GM19463 (cell line): ENCODE results near the gene KCNIP3.

Experiments
- ATAC-seq: cut with Tn5 transposase; IDR thresholded peaks from one replicate; pipeline ENCODE4 v1.9.1; 2021; ENCODE audit warnings: mild to moderate bottlenecking, moderate library complexity; ENCODE audit not compliant: unreplicated experiment

The KCNIP3 gene

GRCh38 chr2:95312543-95313201 lies 15.5 kb downstream of the KCNIP3 start:
- no peak for ATAC-seq

GRCh38 chr2:95313296-95314131 lies 16.4 kb downstream of the KCNIP3 start:
- no peak for ATAC-seq

DNA sequence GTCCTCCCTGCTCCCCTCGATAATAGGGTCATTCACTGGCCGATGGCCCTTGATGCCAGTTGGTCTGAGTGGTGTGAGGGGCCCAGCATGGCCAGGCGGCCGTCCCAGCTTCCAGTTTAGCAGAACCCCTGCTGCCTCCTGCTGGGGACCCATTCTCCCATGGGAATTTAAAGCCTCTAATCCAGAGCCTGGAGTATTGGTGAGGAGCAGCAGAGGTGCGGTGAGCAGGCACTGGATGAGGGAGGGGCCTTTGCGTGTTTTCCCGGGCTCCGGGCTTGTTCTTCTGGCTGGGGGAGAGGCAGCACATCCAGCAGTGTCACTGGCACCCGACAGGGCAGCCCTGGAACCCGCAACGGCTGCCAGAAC lies 17.4 kb downstream of the KCNIP3 start:
- ATAC-seq: no peak

GRCh38 chr2:95314964-95315611 lies 17.9 kb downstream of the KCNIP3 start:
- no peak for ATAC-seq

- no peak for ATAC-seq
Measured at GRCh38 chr2:95315801-95316411, 18.8 kb downstream of the KCNIP3 start.

DNA sequence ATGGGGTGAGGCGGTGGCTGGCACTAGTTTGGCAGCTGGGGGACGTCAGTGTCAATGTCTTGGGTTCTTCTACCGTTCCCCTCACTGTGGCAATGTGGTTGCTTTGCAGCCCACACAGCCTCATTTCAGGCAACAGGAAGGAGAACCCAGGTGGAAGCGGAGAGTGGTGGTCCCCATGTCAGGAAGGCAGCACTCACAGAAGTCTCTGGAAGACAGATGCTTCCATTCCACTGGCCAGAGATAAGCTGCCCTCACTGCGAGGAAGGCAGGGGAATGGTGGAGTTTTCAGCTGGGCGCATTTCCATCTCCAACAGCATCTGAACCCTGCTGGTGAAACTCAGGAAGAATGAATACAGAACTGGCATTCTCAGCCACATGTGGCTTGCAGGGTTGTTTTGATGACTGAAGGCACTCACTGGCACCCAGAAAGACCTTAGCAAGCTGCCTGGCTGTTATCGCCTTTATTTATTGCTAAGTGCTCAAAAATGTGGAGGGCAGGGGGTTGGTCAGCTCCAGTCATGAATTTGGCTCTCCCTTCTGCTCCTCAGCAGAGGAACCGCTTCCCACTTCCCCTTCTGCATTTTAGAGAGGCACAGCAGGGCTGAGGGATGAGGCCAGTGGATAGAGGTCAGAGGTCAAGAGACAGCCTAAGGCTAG lies 19.4 kb downstream of the KCNIP3 start:
- ATAC-seq: no peak

DNA sequence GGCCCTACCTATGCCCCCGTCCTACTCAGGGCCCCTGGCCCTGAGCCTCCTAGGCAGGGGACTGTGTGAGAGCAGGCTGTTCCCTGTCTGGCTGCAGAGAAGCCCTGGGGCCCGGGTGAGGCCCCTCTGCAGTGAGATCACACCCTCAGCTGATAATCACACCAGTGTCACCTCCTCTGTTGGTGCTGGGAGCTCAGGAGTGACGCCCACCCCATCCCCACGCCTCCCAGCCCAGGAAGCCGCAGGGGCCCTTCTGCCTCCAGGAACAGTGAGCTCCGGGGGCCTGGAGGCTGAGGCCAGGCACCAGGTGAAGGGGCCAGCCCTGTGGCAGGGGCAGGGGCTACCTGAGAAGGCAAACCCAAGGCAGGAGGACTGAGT lies 20.0 kb downstream of the KCNIP3 start:
- ATAC-seq: no peak

DNA sequence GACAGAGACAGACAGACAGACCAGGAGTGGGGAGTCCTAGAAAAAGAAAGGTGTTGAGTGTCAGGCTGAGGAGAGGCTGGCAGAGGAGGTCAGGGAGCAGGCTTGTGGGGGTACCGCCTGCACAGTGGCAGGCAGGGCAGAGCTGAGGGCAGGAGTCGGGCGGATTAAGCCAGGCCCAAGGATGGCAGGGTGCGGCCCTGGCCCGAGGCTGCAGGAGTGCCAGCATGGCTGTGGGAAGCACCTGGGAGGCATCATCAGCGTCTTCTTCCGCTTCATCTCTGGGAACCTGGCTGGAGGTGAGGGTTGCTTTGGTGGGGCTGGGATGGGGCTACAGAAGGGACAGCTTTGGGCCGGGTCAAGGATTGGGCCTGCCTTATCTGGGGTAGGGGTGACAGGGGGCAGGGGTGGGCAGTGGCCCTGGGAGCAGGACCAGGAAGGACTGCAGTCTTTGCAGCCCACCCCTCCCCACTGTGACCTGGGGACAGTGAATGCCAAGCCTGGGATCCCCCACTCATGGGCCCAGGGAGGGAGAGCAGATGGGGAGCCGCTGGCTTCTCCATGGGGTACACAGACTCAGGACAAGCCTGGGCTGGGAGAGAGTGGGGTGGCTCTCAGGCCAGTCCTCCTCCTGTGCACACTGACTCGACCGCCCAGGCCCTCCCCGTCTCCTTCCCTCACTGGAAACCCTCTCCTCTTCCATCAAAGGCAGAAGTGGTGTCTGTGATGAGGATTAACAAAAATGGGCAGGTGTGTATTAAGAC lies 20.7 kb downstream of the KCNIP3 start:
- no peak for ATAC-seq

- ATAC-seq: no peak
Measured at GRCh38 chr2:95318431-95319220, 21.5 kb downstream of the KCNIP3 start.

- ATAC-seq: no peak
Measured at GRCh38 chr2:95319481-95320343, 22.6 kb downstream of the KCNIP3 start.

DNA sequence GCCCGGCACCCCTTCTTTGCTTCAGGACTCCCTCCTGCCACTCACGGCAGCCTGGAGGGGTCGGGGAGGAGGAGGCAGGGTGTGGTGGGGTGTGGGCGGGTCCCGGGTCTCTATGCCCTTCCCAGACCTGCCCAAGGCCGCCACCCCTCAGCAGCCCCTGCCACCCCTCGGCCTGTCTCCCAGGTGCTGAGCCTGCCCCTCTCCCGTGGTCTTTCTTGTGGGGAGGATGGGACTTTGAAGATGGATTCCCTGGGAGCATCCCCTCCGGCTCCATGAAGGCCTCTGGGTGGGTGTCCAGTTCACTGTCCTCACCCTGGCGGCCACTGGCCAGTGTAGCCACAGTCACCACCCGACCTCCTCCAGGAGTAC lies 23.2 kb downstream of the KCNIP3 start:
- no peak for ATAC-seq

- no peak for ATAC-seq
Measured at GRCh38 chr2:95320986-95321767, 24.0 kb downstream of the KCNIP3 start.

GRCh38 chr2:95323347-95324155 lies 26.4 kb downstream of the KCNIP3 start:
- no peak for ATAC-seq

DNA sequence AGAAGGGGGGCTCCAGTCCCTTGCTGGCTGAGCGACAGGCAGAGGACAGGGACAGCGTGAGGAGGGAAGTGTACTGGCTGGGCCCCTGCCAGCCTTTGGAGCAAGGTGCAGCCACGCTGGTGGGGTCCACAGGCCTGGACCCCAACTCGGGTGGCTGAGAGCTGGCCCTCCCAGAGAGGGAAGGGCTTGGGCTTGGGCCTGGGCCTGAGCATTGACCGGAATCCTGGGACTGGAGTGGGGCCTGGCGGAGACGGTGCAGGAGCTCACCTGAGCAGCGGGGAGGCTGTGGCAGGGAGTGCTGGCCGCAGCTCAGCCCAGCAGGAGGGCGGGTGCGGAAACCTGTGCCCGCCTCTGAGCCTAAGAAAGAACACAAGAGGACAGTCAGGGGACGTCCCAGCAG lies 27.9 kb downstream of the KCNIP3 start:
- ATAC-seq: no peak

DNA sequence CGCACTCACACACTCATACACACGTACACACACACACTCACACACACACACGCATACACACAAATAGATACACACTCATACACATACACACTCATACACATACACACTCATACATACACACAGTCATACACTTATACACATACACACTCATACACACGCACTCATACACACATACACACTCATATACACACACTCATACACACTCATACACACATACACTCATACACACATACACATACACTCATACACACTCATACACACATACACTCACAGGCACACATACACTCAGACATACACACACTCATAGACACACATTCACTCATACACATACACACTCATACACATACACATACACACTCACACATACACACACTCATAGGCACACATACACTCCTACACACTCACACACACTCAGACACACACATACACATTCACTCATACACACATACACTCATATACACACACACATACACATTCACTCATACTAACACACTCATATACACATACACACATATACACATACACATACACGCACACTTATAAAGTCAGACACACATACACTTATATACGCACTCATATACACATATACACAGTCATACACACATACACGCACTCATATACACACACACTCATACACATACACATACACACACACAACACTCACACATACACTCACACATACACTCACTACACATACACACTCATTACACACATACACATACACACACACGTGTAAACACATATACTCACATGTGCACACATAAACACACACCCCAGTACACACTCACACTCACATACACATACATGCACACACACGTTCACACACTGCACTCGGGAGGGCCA lies 28.7 kb downstream of the KCNIP3 start:
- no peak for ATAC-seq

- no peak for ATAC-seq
Measured at GRCh38 chr2:95326433-95327140, 29.4 kb downstream of the KCNIP3 start.
